Raji (cell line): ENCODE measurements around the gene IRS1.
A peak's percentile ranks its signal among the peaks of the same experiment; 100 is the strongest.

ENCODE experiments used
- POLR2A ChIP-seq: IDR thresholded peaks from 2 replicates; pipeline ENCODE4 v1.6.1; 2011; ENCODE audit warnings: low read depth, low read length, control low read depth; ENCODE audit not compliant: insufficient read depth

Gene IRS1

DNA sequence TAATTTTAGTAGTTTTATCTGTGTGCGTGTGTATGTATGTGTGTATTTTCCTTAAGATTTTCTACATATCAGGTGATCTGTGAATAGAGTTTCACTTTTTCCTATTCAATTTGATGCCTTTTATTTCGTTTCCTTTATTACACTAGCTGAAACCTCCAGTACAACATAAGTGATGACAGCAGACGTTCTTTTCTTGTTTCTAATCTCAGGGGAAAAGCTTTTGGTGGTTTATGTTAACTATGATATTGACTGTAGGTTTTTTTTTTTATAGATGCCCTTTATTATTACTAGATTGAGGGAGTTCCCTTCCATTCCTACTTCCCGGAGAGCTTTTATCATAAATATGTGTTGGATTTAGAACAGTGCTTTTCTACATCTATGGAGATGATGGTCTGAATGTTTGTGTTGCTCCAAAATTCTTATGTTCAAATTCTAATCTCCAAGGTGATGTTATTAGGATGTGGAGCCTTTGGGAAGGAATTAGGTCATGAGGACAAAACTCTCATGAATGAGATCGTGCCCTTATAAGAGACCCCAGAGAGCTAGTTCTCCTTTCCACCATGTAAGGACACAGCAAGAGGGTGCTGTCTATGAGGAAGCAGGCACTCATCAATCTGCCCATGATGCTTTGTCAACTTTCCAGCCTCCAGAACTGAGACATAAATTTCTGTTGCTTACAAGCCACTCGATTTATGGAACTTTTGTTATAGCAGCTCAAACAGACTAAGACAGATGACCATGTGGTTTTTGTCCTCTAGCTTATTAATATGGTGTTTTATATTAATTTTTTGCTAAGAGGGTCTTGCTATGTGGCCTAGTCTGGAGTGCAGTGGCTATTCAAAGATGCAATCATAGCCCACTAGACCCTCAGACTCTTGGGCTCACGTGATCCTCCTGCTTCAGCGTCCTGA is 30.4 kb upstream of the IRS1 start:
- TF ChIP-seq POLR2A, result no peak

DNA sequence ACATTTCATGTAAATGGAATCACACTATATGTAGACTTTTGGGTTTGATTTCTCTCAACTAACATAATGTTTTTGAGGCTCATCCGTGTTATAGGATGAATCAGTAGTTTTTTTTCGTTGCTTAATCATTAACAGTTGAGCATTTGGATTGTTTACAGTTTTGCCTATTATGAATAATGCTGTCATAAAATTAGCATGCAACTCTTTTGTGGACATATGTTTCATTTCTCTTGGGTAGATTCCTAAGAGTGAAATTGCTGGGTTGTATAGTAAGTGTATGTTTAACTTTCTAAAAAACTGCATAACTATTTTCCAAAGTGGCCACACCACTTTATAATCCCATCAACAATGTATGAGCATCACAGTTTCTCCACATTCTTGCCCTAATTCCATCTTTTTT is 28.6 kb upstream of the IRS1 start:
- TF ChIP-seq POLR2A, result no peak

- no peak for TF ChIP-seq POLR2A
Observed at GRCh38 chr2:226825056-226825455, 25.4 kb upstream of the IRS1 start.

- no peak for TF ChIP-seq POLR2A
Observed at GRCh38 chr2:226818930-226819329, 19.3 kb upstream of the IRS1 start.

DNA sequence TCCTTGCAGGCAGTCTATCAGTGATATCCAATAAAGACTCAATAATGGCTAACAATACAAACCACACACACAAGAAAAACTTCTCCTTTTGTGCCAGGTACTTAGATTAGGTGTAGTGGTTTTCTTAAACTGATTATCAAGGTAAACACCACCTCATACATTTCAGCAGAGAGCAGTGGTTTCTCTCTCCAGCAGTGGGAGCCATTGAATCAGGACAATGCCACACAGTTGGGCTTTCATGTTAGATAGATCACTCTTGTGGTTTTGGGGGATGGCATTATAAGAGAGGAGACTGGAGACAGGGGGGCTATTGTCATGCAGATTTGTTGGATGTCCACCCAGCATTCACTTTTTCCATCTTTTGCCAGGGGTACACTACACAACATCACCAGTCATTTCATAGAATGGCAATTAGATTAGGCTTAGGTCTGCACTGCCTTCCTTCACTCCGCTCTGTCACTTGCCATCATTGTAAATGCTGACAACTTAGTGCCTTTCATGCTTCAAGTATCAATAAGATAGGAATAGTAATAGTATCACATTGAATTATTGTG is 13.6 kb upstream of the IRS1 start:
- no peak for TF ChIP-seq POLR2A

- TF ChIP-seq POLR2A, result no peak
Observed at GRCh38 chr2:226803410-226803809, 3.8 kb upstream of the IRS1 start.

- TF ChIP-seq POLR2A, result no peak
Observed at GRCh38 chr2:226802573-226802972, 3.0 kb upstream of the IRS1 start.

DNA sequence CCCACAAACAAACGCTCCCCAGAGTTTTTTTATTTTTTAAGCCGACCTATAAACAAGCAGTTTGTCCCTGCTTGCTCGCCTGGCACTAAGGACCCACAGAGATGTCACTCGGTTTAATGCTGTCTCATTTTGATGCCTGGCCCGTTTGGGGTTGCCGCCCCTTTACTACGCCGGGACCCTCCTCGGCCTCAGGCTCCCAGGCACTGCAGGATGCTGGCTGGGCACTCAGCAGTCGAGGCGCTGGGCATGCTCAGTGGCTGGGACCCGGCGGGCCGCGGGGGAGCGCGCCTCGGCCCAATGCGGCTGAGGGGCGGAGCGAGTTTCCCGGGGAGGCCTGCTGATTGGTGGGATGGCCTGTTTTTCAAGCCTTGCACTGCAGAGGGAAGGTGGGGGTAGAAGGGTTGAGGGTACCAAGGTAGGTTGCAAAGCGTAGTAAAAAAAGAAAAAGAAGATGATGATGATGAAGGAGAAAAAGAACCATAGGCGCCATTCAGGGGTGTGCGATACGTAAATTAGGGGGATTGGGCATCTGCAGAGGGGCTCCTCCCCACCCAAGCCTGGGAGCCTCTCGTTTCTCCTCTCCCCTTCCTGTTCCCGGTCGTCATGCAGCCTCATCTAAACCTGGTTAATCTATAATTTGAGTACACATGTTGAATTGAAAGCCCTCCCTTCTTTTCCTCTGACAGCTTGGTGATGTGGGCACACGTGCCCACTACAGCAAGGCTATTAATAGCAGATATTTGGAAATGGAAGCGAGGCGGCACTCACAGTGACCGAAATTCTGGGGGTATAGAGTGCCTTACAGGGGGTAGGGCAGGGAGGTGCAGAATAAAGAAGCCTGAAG is 1.5 kb upstream of the IRS1 start:
- TF ChIP-seq POLR2A, result peak; percentile 88

DNA sequence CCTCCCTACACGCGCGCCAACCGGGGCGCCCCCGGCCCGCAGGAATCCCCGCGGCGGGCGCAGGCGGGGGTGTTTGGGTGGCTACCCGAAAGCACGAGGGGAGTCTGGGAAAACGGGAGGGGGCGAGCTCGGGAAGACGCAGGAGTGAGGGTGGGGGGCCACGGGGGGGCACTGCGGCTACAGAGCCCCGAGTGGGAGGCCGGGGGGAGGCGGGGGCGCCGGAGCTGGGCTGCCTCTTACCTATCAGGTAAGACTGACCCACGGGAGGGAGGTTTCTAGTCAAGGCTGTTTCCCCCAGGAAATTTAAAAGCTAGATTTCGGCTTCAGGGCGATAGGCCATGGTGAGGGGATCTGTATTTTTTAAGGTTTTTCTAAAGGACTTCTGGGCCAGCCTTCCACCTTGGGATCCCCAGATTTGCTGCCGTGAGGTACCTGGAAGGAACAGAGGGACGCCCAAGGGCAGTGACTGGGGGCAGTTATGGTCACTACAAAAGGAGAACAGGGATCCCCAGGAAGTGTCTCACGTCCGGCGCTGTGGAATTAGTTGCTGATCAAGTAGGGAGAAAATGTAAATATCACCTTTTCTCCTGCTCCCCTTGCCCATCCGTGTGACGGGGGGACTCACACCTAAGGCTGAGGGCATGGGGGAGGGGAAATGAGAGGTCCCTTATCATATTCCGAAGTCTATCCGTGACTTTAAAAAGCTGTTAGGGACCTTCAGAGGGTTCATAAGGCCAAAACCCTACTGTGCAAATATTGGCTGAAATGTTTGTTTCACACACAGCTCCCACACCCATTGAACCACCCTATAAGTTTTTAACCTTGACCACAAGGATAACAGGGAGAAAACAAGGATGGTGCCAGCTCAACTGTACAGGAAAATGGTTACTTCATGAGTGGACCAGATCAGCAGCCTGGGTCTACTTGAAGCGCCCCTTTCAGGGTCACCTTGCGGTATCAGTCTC is 638 bp upstream of the IRS1 start:
- no peak for TF ChIP-seq POLR2A

- no peak for TF ChIP-seq POLR2A
Observed at GRCh38 chr2:226798422-226799210, 1.0 kb downstream of the IRS1 start.

DNA sequence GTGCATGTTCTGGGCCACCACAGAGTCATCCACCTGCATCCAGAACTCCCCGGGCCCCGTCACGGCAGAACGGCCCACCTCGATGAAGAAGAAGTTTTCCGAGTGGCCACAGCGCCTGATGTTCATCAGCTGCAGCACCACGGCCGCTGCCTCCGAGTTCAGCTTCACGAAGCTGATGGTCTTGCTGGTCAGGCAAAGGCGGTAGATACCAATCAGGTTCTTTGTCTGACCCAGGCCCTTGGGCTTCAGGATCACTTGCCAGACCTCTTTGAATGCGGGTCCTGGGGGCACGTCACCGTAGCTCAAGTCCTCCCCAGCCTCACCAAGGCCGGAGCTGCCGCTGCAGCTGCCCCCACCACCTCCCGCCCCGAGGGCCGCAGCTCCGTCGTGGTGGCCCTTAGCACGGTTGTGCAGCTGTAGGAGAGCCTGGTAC is 1.6 kb downstream of the IRS1 start:
- TF ChIP-seq POLR2A, result no peak

GRCh38 chr2:226797289-226797988 is 2.2 kb downstream of the IRS1 start:
- no peak for TF ChIP-seq POLR2A

- TF ChIP-seq POLR2A, result no peak
Observed at GRCh38 chr2:226796840-226797288, 2.8 kb downstream of the IRS1 start.

- TF ChIP-seq POLR2A, result no peak
Observed at GRCh38 chr2:226796012-226796839, 3.4 kb downstream of the IRS1 start.
